ENCODE measurements around the gene PICALM. TPM values are rescaled to one million over a fixed set of nuclear protein-coding genes. Genes with fewer than 3 reads are reported as not detected.

The PICALM gene
- total RNA-seq, 4 donors from 2014 or later, result 148 to 244 (median 221) TPM

DNA sequence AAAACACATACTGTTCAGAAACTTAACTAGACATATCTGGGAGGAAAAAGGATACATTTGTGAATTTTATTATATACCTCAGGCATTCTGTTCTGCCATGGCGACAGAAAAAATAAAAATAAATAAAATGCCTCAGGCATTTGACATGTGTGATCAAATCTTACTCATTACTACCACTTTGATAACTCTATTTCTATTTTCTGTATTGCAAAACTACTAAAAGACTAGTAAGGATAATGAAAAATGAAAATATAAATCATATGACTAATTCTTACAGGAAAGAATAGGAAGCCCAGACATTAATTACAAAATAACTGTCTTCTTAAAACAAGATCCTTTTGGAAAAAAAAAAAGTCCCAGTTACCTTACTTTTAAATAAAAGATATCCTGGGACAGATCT, 5.3 kb downstream of the PICALM start:
- 50 to 72% methylated on average over 1 of the region's 1 CpG for WGBS, 2 donors (ENCODE audit: low coverage in 1 of 2)
- H3K27ac ChIP-seq, result peak overlapping the region; percentile 9 to 99 (median 96)
- intact Hi-C loops (cut with DNase I; ENCODE audit: low total_unique reads), result no loop called here

DNA sequence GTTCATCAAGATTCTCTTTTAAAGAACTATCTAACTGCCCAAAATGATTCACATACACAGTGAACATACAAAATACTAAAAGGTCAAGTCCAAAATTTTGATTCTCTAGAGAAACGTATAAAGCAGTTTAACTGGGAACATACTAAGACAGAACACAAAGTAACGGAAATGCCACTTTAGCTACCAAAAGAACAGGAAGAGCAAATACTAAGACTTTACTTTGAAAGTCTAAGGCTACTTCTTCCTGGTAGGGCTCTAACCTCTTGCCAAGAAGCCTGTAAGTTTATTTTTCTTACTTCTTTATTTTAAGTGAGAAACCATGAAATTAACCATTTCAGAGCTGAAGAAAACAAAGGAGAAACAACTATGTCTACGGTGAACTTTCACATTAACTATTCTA, 6.2 kb downstream of the PICALM start:
- H3K27ac ChIP-seq, result peak overlapping the region; percentile 33 to 99 (median 66)
- in situ Hi-C loops (cut with MboI; ENCODE audit: low pct_ligation_motif_present in 1 of 4, low pct_unique_long_range_greater_than_20kb in 1 of 4, low sequenced_read_pairs in 3 of 4), result no loop called here
- intact Hi-C loops (cut with DNase I; ENCODE audit: low total_unique reads), result no loop called here
- DNase-seq, result no peak
- no peaks in the 10 kb centered on the region for H3K27me3 ChIP-seq
- H3K4me1 ChIP-seq, result peaks cover 18 to 89% (median 50%) of the 10 kb centered on the region in 4 donors
- TF ChIP-seq EP300 (IDR thresholded peaks at IDR 0.05; ENCODE audit: low read depth) (no peak), POLR2A (IDR thresholded peaks at IDR 0.05) (no peak), POLR2AphosphoS5 (IDR thresholded peaks at IDR 0.05) (no peak)
- TF ChIP-seq, protein P1, sequence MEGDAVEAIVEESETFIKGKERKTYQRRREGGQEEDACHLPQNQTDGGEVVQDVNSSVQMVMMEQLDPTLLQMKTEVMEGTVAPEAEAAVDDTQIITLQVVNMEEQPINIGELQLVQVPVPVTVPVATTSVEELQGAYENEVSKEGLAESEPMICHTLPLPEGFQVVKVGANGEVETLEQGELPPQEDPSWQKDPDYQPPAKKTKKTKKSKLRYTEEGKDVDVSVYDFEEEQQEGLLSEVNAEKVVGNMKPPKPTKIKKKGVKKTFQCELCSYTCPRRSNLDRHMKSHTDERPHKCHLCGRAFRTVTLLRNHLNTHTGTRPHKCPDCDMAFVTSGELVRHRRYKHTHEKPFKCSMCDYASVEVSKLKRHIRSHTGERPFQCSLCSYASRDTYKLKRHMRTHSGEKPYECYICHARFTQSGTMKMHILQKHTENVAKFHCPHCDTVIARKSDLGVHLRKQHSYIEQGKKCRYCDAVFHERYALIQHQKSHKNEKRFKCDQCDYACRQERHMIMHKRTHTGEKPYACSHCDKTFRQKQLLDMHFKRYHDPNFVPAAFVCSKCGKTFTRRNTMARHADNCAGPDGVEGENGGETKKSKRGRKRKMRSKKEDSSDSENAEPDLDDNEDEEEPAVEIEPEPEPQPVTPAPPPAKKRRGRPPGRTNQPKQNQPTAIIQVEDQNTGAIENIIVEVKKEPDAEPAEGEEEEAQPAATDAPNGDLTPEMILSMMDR (IDR thresholded peaks at IDR 0.05), result no peak
- H3K36me3 ChIP-seq, result no peaks in the 10 kb centered on the region
- 44 to 61% methylated on average over 3 of the region's 3 CpGs for WGBS, 2 donors (ENCODE audit: low coverage in 1 of 2)
- no peaks in the 10 kb centered on the region for H3K9me3 ChIP-seq
- peak overlapping the region in 1 of 4 donors; percentile 19 for H3K4me3 ChIP-seq

More for the DNA sequence above, 5.3 kb downstream of the PICALM start:
- TF ChIP-seq, protein P1 (IDR thresholded peaks at IDR 0.05), result no peak
- TF ChIP-seq POLR2AphosphoS5 (IDR thresholded peaks at IDR 0.05), result no peak
- TF ChIP-seq POLR2A (IDR thresholded peaks at IDR 0.05), result no peak
- TF ChIP-seq EP300 (IDR thresholded peaks at IDR 0.05; ENCODE audit: low read depth), result no peak
- in situ Hi-C loops (cut with MboI; ENCODE audit: low pct_ligation_motif_present in 1 of 4, low pct_unique_long_range_greater_than_20kb in 1 of 4, low sequenced_read_pairs in 3 of 4), result no loop called here
- H3K4me3 ChIP-seq, result peak overlapping the region in 1 of 4 donors; percentile 19
- no peaks in the 10 kb centered on the region for H3K36me3 ChIP-seq
- peaks cover 17 to 81% (median 45%) of the 10 kb centered on the region in 4 donors for H3K4me1 ChIP-seq
- no peaks in the 10 kb centered on the region for H3K9me3 ChIP-seq
- H3K27me3 ChIP-seq, result no peaks in the 10 kb centered on the region
- DNase-seq, result no peak

DNA sequence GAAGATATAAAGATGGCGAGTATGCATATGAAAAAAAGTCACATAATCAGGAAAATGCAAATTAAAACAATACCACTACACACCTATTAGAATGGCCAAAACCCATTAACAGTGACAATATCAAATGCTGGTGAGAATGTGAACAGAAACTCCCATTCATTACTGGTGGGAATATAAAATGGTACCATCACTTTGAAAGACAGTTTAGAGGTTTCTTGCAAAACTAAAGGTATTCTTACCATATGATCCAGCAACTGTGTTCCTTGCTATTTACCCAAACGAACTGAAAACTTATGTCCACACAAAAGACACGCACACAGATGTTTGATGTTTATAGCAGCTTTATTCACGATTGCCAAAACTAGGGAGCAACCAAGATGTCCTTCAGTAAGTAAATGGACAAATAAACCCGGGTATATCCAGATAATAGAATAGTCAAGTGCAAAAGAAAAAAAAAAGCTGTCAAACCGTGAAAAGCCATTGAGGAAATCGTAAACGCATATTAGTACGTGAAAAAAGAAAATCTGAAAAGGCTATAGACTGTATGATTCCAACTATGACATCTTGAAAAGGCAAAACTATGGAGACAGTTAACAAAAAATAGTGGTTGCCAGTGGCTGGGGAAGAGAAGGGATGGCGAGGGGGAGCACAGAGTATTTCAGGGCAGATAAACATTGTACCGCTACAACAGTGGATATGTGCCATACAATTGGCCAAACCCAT, 7.2 kb downstream of the PICALM start:
- Histone ChIP-seq H3K9me3 (no peaks in the 10 kb centered on the region), H3K27me3 (no peaks in the 10 kb centered on the region), H3K27ac (peak overlapping the region; percentile 33 to 99 (median 66)), H3K4me3 (peak overlapping the region in 1 of 4 donors; percentile 19), H3K4me1 (peaks cover 18 to 89% (median 50%) of the 10 kb centered on the region in 4 donors), H3K36me3 (no peaks in the 10 kb centered on the region)
- no peak for TF ChIP-seq POLR2AphosphoS5 (IDR thresholded peaks at IDR 0.05)
- TF ChIP-seq, protein P1 (IDR thresholded peaks at IDR 0.05), result no peak
- TF ChIP-seq EP300 (IDR thresholded peaks at IDR 0.05; ENCODE audit: low read depth), result no peak
- no peak for TF ChIP-seq POLR2A (IDR thresholded peaks at IDR 0.05)
- 63 to 77% methylated on average over 9 to 11 of the region's 11 CpGs for WGBS, 2 donors (ENCODE audit: low coverage in 1 of 2)
- in situ Hi-C loops (cut with MboI; ENCODE audit: low pct_ligation_motif_present in 1 of 4, low pct_unique_long_range_greater_than_20kb in 1 of 4, low sequenced_read_pairs in 3 of 4), result no loop called here
- intact Hi-C loops (cut with DNase I; ENCODE audit: low total_unique reads), result no loop called here
- DNase-seq, result no peak

DNA sequence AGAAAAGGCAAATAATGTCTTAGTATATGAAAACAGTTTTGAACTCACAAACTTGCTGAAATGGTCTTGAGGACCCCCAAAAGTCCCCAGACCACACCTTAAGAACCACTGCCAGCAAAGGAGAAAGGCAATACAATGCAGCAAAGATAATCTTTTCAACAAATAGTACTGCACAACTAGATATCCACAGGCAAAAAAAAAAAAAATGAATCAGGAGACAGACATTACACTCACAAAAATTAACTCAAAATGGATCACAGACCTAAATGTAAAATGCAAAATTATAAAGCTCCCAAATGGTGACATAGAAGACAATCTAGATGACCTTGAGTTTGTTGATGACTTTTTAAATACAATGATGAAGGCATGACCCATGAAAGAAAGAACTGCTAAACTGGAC, 8.3 kb downstream of the PICALM start:
- peaks cover 18 to 79% (median 42%) of the 10 kb centered on the region in 4 donors for H3K4me1 ChIP-seq
- in situ Hi-C loops (cut with MboI; ENCODE audit: low pct_ligation_motif_present in 1 of 4, low pct_unique_long_range_greater_than_20kb in 1 of 4, low sequenced_read_pairs in 3 of 4), result no loop called here
- no peaks in the 10 kb centered on the region for H3K36me3 ChIP-seq
- intact Hi-C loops (cut with DNase I; ENCODE audit: low total_unique reads), result no loop called here
- no peak for TF ChIP-seq EP300 (IDR thresholded peaks at IDR 0.05; ENCODE audit: low read depth)
- TF ChIP-seq, protein P1 (IDR thresholded peaks at IDR 0.05), result no peak
- no peak for TF ChIP-seq POLR2A (IDR thresholded peaks at IDR 0.05)
- TF ChIP-seq POLR2AphosphoS5 (IDR thresholded peaks at IDR 0.05), result no peak
- no peak overlapping the region for H3K27ac ChIP-seq
- H3K9me3 ChIP-seq, result no peaks in the 10 kb centered on the region
- H3K4me3 ChIP-seq, result no peak overlapping the region
- no peak for DNase-seq
- H3K27me3 ChIP-seq, result no peaks in the 10 kb centered on the region
